Epithelial cell of prostate (primary cell): ENCODE results near the gene MXD3.
"Not testable (repeated sequence)": the region's sequence is repeated elsewhere in the genome, so short reads cannot be mapped to it uniquely, and the experiment has no call there.

Experiments
- DNase-seq: peaks from one replicate; pipeline ENCODE4 v3.0.0-alpha.2; 2011; ENCODE audit warnings: low read depth, low spot score
- H3K27ac ChIP-seq: fragments of 450-650 bp; 2 replicates; pipeline ENCODE4 v1.5.1; 2017; ENCODE audit warnings: mild to moderate bottlenecking

MXD3 gene

DNA sequence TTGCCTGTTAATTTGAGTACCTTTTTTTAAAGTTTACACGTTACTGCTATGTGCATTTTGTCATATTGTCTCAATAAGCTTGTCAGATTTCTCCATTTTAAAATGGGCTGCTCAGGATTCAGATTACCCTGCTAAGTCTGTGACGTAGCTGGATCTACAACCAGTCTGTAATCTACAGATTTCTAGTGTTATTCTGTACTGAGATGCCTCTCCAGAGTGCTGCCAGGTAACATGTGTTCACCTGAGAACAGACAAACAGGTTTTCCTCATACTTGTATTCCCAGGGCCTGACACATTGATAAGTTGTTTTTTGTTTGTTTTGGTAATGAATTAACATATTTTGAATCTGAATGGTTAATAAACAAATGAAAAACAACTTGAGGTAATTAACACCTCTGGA lies 23.5 kb downstream of the MXD3 start:
- no peak overlapping the region for H3K27ac ChIP-seq
- DNase-seq: no peak

DNA sequence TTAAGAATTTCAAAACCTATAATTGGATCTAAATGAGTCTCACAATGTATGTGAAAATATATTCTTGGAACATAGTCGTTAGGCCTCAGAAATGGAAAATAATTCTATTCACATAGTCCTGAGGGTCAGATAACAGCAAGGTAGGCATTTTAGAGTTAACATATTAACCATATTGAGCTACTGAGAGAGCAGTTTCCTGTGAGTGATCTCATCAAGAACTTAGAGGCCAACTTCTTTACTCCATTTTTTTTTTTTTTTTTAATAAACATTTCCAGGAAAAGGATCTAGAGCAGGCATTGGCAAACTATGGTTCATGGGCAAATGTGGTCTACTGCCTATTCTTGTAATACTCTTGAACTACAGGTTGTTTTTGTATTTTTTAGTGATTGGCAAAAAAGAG lies 34.8 kb downstream of the MXD3 start:
- no peak overlapping the region for H3K27ac ChIP-seq
- DNase-seq: no peak

DNA sequence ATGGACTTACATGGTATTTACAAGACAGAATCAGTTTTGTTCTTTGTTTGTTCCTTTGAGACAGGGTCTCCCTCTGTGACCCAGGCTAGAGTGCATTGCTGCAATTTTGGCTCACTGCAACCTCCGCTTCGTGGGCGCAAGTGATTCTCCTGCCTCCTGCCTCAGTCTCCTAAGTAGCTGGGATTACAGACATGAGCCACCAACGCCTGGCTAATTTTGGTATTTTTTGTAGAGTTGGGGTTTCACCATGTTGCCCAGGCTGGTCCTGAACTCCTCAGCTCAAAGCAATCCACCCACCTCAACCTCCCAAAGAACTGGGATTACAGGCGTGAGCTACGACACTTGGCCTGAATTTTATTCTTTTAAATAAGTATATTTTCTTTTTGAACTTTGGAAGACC lies 35.8 kb downstream of the MXD3 start:
- H3K27ac ChIP-seq: no peak overlapping the region
- DNase-seq: no peak

DNA sequence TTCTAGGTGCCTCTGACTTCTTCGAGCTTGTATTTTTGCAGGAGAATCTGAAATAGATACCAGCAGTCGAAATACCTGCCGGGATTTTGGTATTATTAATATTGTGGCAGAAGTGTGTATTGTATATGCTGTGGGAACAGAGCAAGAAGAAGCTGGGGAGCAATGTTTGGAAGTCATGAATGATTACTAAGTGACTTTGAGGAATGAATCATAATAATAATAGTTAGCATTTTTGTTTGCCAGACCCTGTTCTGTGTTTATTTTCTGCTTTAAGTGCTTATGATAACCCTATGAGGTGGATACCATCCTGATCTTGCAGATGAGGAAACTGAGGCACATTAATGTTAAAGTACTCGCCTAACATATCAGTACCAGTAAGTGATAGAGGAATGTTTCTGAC lies 40.6 kb downstream of the MXD3 start:
- peak overlapping the region; percentile 39 for H3K27ac ChIP-seq
- no peak for DNase-seq

DNA sequence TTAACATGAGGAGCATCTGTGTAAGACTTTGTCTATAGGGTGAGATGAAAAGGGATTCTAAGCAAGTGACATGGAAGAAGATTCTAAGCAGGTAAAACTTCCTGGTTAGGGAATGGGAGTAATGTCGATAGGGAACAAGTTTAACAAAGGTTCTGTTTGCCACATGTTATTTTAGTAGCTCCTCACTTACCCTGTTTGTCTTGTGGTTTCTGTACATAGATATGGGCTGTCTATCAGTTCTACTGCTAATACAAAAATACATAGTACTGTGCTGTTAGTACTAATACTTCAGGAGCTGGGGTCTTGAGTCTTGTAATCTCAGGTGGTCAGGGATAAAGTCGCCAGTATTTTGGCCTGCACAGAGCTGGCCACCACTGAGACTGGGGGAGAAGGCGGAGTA lies 41.0 kb downstream of the MXD3 start:
- H3K27ac ChIP-seq: peak overlapping the region; percentile 39
- no peak for DNase-seq

DNA sequence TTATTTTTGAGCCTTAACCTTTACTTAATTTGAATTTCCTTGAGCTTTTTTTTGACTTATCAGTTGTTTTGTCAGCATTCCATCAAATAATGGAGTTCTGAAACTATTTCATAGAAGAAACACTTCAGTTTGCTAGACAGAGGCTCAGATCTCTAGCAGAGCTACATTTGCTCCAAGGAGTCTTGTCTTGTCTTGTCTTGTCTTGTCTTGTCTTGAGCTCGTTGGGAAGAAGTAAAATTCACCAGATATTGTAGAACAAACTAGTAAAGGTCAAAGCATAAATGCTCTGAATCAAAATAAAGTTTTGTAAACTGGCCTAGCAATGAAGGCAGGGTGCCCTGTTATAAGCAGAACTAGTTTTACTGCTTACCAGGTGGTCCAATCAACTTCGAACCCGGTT lies 41.7 kb downstream of the MXD3 start:
- peak overlapping the region; percentile 39 for H3K27ac ChIP-seq
- DNase-seq: no peak

DNA sequence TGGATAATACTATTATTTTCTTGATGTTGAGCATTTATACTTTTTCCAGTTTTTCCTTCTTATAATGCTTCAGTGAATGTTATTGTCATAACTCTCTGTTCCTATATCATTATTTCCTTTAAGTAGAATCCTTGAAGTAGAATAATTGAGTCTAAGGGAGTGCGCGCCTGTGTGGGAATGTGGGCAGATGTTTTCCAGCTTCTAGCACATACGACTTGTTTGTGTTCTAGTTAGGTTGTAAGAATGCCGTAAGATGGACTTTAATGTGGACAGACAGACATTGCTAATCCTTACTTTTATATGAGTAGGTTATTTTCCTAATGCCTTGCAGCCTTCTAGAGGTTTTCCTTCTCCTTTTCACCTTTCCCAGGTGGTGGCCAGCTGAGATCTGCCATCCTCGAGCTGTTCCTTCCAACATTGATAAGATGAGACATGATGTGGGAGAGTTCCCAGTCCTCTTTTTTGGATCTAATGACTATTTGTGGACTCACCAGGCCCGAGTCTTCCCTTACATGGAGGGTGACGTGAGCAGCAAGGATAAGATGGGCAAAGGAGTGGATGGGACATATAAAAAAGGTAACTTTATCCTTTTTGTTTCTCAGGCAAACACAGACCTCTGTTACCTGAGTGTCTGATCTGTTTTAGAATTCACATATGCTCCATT lies 42.3 kb downstream of the MXD3 start:
- H3K27ac ChIP-seq: peak overlapping the region; percentile 39
- no peak for DNase-seq

DNA sequence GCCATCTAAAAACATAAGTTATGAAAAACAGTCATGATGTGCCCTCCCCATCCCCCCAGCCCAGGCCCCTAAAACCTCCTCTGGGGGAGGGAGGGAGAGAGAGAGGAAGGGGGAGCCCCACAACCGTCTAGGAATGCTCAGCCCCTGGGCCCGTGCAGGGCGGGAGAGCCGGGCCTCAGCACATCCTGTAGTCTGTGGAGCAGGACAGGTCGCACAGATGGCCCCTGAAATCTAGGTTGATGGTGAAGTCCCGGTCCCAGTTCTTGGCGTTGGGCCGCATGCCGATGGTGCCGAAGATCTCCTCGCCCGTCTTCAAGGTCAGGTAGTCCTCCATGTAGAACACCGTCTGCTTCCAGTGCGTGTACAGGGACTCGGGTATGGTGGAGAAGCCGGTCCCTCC lies 46.3 kb downstream of the MXD3 start:
- H3K27ac ChIP-seq: no peak overlapping the region
- no peak for DNase-seq

DNA sequence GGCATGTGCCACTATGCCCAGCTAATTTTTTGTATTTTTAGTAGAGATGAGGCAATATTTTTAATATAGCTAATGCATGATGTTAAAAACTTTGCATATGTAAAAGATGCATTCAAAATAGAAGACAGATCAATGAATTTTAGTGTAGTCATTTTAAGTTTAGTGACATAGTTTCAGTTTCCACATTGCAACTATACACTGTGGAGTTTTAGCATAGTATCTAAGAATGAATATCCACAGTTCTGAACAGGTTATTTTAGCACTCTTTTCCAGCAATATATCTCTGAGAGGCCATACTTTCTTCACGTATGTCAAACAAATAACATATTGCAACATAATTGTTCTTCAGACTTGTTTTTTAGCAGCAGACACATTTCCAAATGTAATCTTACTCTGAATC lies 47.5 kb downstream of the MXD3 start:
- no peak overlapping the region for H3K27ac ChIP-seq
- DNase-seq: no peak

DNA sequence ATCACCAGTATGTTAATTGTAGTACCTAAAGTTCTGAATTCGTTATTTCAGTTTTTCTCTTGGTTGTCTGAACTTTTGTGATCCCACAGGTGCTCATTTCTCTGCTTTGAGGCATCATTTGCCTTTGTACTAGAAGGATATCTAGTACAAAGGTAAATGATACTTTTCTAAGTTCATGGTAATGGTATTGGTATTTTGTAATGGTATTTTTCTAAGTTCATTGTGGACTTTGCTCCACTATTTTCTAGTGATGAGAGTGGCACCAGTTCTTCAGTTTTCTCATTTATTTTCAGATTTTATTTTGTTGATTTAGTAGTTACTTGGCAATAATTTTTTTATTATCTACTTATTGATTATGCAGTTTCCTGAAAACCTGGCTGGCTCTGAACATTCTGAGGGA lies 50.2 kb downstream of the MXD3 start:
- no peak for DNase-seq
- no peak overlapping the region for H3K27ac ChIP-seq

DNA sequence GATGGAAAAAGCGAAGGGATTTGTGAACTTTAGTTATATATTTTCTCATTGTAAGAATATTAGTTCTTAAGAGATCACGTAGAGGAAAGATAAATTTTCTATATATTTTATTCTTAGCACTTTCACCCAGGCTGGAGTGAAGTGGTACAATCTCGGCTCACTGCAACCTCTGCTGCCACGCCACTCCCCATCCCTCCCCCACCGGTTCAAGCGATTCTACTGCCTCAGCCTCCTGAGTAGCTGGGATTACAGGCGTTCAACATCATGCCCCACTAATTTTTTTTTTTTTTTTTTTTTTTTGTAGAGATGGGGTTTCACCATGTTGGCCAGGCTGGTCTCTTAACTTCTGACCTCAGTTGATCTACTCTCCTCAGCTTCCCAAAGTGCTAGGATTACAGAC lies 50.7 kb downstream of the MXD3 start:
- no peak overlapping the region for H3K27ac ChIP-seq
- DNase-seq: no peak

DNA sequence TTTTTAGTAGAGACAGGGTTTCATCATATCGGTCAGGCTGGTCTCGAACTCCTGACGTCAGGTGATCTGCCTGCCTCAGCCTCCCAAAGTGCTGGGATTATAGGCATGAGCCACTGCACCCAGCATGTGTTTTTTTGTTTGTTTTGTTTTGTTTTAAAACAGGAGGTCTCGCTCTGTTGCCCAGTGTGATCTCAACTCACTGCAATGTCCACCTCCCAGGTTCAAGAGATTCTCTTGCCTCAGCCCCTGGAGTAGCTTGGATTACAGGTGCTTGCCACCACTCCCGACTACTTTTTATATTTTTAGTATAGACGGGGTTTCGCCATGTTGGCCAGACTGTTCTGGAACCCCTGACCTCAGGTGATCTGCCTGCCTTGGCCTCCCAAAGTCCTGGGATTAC lies 53.0 kb downstream of the MXD3 start:
- not testable (repeated sequence) for H3K27ac ChIP-seq, DNase-seq
